K562 (cell line): ENCODE results near the gene PHKG1. TPM values are rescaled to one million over a fixed set of nuclear protein-coding genes. Genes with fewer than 3 reads are reported as not detected.

Experiments
- BCL6 ChIP-seq: fragments of 250-450 bp; sonication (Bioruptor Pico); IDR thresholded peaks from 2 replicates; pipeline ENCODE4 v1.4.0; 2020
- CBX2 ChIP-seq: fragments of 200-600 bp; sonication (generic); IDR thresholded peaks from one replicate; pipeline ENCODE4 v1.6.1; 2012; ENCODE audit warnings: mild to moderate bottlenecking, low read length, inconsistent platforms; ENCODE audit not compliant: insufficient read depth, poor library complexity, severe bottlenecking
- FOXK1 ChIP-seq: sonication (generic); formaldehyde crosslinking; IDR thresholded peaks from 2 replicates; pipeline ENCODE4 v1.8.0; 2022; ENCODE audit warnings: missing genetic modification reagents, mild to moderate bottlenecking, borderline replicate concordance
- HMG20A ChIP-seq: fragments of 450-650 bp; formaldehyde crosslinking; conservative IDR thresholded peaks from 2 replicates; pipeline ENCODE4 v1.4.0; 2020; ENCODE audit warnings: mild to moderate bottlenecking, mixed read lengths
- MED1 ChIP-seq: sonication (generic); formaldehyde crosslinking; IDR thresholded peaks from 2 replicates; pipeline ENCODE4 v1.8.1; 2023; ENCODE audit warnings: missing genetic modification reagents, borderline replicate concordance
- PPARD ChIP-seq: fragments of 250-450 bp; sonication (Bioruptor Pico); IDR thresholded peaks from 2 replicates; pipeline ENCODE4 v1.8.0; 2022; ENCODE audit warnings: inconsistent platforms, mild to moderate bottlenecking, moderate library complexity
- SIX5 ChIP-seq, 2 experiments: IDR thresholded peaks; 2 replicates each; pipeline ENCODE4 v1.6.1; 2011; ENCODE audit warnings: low read length in 2 of 2, borderline replicate concordance in 1 of 2, low read depth in 1 of 2, mild to moderate bottlenecking in 1 of 2, moderate library complexity in 1 of 2; ENCODE audit not compliant: insufficient read depth in 1 of 2
- SMARCA5 ChIP-seq: fragments of 450-650 bp; IDR thresholded peaks from 2 replicates; pipeline ENCODE4 v1.6.1; 2016
- ZFP30 ChIP-seq: fragments of 250-450 bp; sonication (Bioruptor Pico); IDR thresholded peaks from 2 replicates; pipeline ENCODE4 v1.8.0; 2022; ENCODE audit warnings: moderate library complexity, mild to moderate bottlenecking, inconsistent platforms, borderline replicate concordance
- ZNF263 ChIP-seq: sonication (generic); formaldehyde crosslinking; IDR thresholded peaks from 2 replicates; pipeline ENCODE4 v1.8.0; 2022; ENCODE audit warnings: mild to moderate bottlenecking, missing genetic modification reagents, borderline replicate concordance
- polyA plus RNA-seq, 8 experiments: library from polyadenylated mRNA; depleted of rRNA in 4 of 8; stranded (reverse) in 5 of 8; unstranded in 3 of 8; fragments of >200 nt; fragmentation: Nextera tagmentation in 2 of 8; fragmentation: Illumina TruSeq in 1 of 8; extraction: Ambion mirVana in 2 of 8; extraction: Trizol in 1 of 8; gene quantifications; 2 replicates each; pipeline versions ENCODE4 v1.2.1 to v1.2.3, GENCODE V29; 2011 to 2014; ENCODE audit warnings: inconsistent platforms in 1 of 8, missing spikeins in 1 of 8
- total RNA-seq, 7 experiments: library from RNA; depleted of rRNA in 6 of 7; stranded (reverse); fragments of >200 nt in 6 of 7; fragmentation: Illumina TruSeq in 2 of 7; extraction: Trizol in 2 of 7; gene quantifications; 2 replicates each; pipeline versions ENCODE4 v1.2.1 to v1.2.3, GENCODE V29; 2011 to 2021; ENCODE audit warnings: low replicate concordance in 1 of 7
- TF ChIP-seq, protein P1 (sequence below): IDR thresholded peaks from 3 replicates; pipeline ENCODE4 v1.6.1; 2011; ENCODE audit warnings: borderline replicate concordance, mild to moderate bottlenecking; ENCODE audit not compliant: insufficient read length, insufficient read depth
- TF ChIP-seq, protein P2 (sequence below): fragments of 450-650 bp; IDR thresholded peaks from 2 replicates; pipeline ENCODE4 v1.6.1; 2017; ENCODE audit warnings: antibody characterized with exemption, mild to moderate bottlenecking
- TF ChIP-seq, protein P3 (sequence below): fragments of 250-450 bp; sonication (Bioruptor Pico); IDR thresholded peaks from 2 replicates; pipeline ENCODE4 v1.4.0; 2020

PHKG1 gene
- total and polyA plus RNA-seq, 9 of the 15 experiments (the other 6 are each of a cell fraction or from before 2014, with no cell fraction given): 0.10 to 0.83 (median 0.46) TPM

DNA sequence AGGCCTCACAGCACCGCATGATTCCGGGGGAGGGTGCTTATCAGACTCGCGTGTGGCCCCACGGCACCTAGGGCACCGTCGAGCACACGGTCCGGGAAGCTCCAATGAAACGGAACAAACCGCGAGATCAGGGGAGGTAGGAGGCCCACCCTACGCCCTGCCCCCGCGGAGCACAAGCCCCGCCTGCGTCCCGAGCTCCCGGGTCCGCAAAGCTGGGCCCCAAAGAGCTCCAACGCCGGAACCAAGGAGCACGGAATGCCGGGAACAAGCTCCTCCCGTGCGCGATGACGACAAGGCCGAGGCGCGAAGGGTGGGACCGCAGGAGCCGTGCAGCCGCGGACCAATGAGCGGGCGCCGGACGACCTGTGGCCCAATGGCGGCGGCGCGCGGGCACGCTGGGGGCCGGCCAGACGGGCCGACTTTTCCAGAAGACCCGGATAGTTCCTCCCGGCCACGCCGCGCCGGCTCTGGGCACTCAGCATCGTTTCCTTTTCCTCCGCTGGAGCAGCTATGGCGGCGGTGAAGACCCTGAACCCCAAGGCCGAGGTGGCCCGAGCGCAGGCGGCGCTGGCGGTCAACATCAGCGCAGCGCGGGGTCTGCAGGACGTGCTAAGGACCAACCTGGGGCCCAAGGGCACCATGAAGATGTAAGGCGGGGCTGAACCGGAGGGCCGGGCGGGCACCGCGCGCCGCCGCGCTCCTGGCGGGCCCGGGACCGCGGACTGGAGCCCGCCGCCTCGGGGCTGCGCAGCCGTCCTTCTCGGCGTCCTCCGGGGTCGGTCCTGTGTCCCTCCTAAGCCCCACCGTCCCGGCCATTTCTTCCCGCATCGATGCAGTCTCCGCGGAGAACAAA, 41.2 kb downstream of the PHKG1 start, which contains the start of the genes CCT6A and PSPH (continued):
- TF ChIP-seq, protein P1, sequence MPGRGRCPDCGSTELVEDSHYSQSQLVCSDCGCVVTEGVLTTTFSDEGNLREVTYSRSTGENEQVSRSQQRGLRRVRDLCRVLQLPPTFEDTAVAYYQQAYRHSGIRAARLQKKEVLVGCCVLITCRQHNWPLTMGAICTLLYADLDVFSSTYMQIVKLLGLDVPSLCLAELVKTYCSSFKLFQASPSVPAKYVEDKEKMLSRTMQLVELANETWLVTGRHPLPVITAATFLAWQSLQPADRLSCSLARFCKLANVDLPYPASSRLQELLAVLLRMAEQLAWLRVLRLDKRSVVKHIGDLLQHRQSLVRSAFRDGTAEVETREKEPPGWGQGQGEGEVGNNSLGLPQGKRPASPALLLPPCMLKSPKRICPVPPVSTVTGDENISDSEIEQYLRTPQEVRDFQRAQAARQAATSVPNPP: no peak
- TF ChIP-seq ZFP30: no peak
- TF ChIP-seq SMARCA5: no peak
- no peak for TF ChIP-seq CBX2
- TF ChIP-seq, protein P2, sequence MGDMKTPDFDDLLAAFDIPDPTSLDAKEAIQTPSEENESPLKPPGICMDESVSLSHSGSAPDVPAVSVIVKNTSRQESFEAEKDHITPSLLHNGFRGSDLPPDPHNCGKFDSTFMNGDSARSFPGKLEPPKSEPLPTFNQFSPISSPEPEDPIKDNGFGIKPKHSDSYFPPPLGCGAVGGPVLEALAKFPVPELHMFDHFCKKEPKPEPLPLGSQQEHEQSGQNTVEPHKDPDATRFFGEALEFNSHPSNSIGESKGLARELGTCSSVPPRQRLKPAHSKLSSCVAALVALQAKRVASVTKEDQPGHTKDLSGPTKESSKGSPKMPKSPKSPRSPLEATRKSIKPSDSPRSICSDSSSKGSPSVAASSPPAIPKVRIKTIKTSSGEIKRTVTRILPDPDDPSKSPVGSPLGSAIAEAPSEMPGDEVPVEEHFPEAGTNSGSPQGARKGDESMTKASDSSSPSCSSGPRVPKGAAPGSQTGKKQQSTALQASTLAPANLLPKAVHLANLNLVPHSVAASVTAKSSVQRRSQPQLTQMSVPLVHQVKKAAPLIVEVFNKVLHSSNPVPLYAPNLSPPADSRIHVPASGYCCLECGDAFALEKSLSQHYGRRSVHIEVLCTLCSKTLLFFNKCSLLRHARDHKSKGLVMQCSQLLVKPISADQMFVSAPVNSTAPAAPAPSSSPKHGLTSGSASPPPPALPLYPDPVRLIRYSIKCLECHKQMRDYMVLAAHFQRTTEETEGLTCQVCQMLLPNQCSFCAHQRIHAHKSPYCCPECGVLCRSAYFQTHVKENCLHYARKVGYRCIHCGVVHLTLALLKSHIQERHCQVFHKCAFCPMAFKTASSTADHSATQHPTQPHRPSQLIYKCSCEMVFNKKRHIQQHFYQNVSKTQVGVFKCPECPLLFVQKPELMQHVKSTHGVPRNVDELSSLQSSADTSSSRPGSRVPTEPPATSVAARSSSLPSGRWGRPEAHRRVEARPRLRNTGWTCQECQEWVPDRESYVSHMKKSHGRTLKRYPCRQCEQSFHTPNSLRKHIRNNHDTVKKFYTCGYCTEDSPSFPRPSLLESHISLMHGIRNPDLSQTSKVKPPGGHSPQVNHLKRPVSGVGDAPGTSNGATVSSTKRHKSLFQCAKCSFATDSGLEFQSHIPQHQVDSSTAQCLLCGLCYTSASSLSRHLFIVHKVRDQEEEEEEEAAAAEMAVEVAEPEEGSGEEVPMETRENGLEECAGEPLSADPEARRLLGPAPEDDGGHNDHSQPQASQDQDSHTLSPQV: peak; percentile 64; the same call in 1 of the 2 replicates
- no peak for TF ChIP-seq SIX5 (IDR thresholded peaks at IDR 0.05; ENCODE audit: borderline replicate concordance in 1 of 2, insufficient read depth in 1 of 2, low read depth in 1 of 2, low read length in 2 of 2)
- TF ChIP-seq BCL6: no peak
- TF ChIP-seq MED1 (CRISPR knock-in tag): no peak
- TF ChIP-seq, protein P3, sequence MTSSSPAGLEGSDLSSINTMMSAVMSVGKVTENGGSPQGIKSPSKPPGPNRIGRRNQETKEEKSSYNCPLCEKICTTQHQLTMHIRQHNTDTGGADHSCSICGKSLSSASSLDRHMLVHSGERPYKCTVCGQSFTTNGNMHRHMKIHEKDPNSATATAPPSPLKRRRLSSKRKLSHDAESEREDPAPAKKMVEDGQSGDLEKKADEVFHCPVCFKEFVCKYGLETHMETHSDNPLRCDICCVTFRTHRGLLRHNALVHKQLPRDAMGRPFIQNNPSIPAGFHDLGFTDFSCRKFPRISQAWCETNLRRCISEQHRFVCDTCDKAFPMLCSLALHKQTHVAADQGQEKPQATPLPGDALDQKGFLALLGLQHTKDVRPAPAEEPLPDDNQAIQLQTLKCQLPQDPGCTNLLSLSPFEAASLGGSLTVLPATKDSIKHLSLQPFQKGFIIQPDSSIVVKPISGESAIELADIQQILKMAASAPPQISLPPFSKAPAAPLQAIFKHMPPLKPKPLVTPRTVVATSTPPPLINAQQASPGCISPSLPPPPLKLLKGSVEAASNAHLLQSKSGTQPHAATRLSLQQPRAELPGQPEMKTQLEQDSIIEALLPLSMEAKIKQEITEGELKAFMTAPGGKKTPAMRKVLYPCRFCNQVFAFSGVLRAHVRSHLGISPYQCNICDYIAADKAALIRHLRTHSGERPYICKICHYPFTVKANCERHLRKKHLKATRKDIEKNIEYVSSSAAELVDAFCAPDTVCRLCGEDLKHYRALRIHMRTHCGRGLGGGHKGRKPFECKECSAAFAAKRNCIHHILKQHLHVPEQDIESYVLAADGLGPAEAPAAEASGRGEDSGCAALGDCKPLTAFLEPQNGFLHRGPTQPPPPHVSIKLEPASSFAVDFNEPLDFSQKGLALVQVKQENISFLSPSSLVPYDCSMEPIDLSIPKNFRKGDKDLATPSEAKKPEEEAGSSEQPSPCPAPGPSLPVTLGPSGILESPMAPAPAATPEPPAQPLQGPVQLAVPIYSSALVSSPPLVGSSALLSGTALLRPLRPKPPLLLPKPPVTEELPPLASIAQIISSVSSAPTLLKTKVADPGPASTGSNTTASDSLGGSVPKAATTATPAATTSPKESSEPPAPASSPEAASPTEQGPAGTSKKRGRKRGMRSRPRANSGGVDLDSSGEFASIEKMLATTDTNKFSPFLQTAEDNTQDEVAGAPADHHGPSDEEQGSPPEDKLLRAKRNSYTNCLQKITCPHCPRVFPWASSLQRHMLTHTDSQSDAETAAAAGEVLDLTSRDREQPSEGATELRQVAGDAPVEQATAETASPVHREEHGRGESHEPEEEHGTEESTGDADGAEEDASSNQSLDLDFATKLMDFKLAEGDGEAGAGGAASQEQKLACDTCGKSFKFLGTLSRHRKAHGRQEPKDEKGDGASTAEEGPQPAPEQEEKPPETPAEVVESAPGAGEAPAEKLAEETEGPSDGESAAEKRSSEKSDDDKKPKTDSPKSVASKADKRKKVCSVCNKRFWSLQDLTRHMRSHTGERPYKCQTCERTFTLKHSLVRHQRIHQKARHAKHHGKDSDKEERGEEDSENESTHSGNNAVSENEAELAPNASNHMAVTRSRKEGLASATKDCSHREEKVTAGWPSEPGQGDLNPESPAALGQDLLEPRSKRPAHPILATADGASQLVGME (CRISPR knock-in tag): 0 out of 2 replicates have a peak, but pooled peaks have one; percentile 56
- no peak for TF ChIP-seq PPARD
- no peak for TF ChIP-seq HMG20A (CRISPR knock-in tag)
- peak; percentile 68 for TF ChIP-seq ZNF263 (CRISPR knock-in tag)
- TF ChIP-seq FOXK1 (CRISPR knock-in tag): no peak
